ENCODE results near the gene GREB1. TPM values are rescaled to one million over a fixed set of nuclear protein-coding genes. Genes with fewer than 3 reads are reported as not detected.

The GREB1 gene
- total and polyA plus RNA-seq, 4 experiments from 2014 or later, result 0.19 to 1.1 TPM; not detected in 2

DNA sequence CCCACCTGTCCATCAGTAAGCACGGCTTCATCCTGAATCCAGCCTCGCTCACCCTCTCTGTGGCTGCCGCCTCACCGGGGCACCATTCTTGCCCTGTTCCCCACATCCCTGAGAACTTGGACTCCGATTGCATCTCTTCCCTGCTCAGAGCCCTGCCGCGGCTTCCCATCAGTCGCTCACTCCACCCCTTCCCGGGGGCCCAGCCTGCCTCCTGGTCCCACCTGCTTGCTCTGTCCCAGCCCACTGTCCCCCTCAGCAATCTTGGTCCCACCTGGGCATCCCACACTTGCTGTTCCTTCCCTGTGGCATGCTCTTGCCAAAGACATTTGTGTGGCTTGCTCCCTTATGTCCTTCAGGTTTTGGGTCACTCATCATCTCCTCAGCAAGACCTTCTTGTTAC, 56.3 kb downstream of the GREB1 start:
- Histone ChIP-seq H3K27ac (ENCODE audit: low read depth, low read length) (no peak overlapping the region), H3K4me3 (ENCODE audit: low read length in 2 of 2) (no peak overlapping the region), H3K36me3 (ENCODE audit: insufficient read depth, low read length) (no peaks in the 10 kb centered on the region), H3K4me1 (ENCODE audit: insufficient read depth, low read length) (no peaks in the 10 kb centered on the region), H3K27me3 (ENCODE audit: insufficient read depth, low read length) (no peaks in the 10 kb centered on the region), H3K9me3 (ENCODE audit: control insufficient read depth in 1 of 2, low read length in 2 of 2) (no peaks in the 10 kb centered on the region)
- Mint-ChIP-seq H3K27me3 (peaks cover 2 to 8% of the 10 kb centered on the region in 2 donors), H3K4me3 (no peak overlapping the region), H3K36me3 (no peaks in the 10 kb centered on the region), H3K9me3 (no peaks in the 10 kb centered on the region), H3K27ac (no peak overlapping the region), H3K4me1 (no peaks in the 10 kb centered on the region)
- ChIA-PET CTCF (ENCODE audit: partially characterized antibody) (no interaction called here), POLR2A (ENCODE audit: partially characterized antibody) (no interaction called here)
- DNase-seq, result no peak
- intact Hi-C loops (cut with micrococcal nuclease), result no loop called here

DNA sequence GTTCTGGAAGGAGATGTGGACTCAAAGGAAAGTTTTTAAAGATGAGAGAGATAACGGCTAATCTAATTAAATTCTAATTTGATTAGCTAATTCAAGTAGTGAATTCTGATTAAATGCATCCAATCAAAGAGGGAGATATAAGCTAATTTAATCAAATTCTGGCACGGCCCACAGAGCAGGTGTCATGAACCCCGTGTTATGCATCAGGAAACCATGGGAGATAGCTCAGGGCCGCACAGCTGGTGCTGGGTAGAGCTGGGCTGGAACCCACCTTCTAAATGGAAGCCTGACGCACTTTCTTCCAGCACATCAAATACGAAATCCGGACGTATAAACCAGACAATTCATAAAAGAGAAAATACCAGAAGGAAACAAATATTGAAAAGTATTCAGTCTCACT, 57.2 kb downstream of the GREB1 start:
- DNase-seq, result no peak
- H3K4me3 Mint-ChIP-seq, result no peak overlapping the region
- no peaks in the 10 kb centered on the region for H3K36me3 Mint-ChIP-seq
- no peaks in the 10 kb centered on the region for H3K9me3 Mint-ChIP-seq
- Histone ChIP-seq H3K4me3 (ENCODE audit: low read length in 2 of 2) (no peak overlapping the region), H3K27me3 (ENCODE audit: insufficient read depth, low read length) (no peaks in the 10 kb centered on the region), H3K4me1 (ENCODE audit: insufficient read depth, low read length) (no peaks in the 10 kb centered on the region), H3K9me3 (ENCODE audit: control insufficient read depth in 1 of 2, low read length in 2 of 2) (no peaks in the 10 kb centered on the region), H3K36me3 (ENCODE audit: insufficient read depth, low read length) (no peaks in the 10 kb centered on the region), H3K27ac (ENCODE audit: low read depth, low read length) (no peak overlapping the region)
- CTCF ChIA-PET (ENCODE audit: partially characterized antibody), result interaction anchor here (0.6 to 2.0 kb wide), 2 partner anchors 9 to 458 kb away, joined by 3 to 16 read pairs; a partner anchor contains a TSS
- POLR2A ChIA-PET (ENCODE audit: partially characterized antibody), result no interaction called here
- intact Hi-C loops (cut with micrococcal nuclease), result no loop called here
- H3K27me3 Mint-ChIP-seq, result peaks cover 2 to 3% of the 10 kb centered on the region in 2 donors
- H3K4me1 Mint-ChIP-seq, result no peaks in the 10 kb centered on the region
- H3K27ac Mint-ChIP-seq, result no peak overlapping the region

GRCh38 chr2:11592671-11593574, 59.1 kb downstream of the GREB1 start:
- H3K4me3 ChIP-seq (ENCODE audit: low read length in 2 of 2), result no peak overlapping the region
- Mint-ChIP-seq H3K27ac (no peak overlapping the region), H3K36me3 (no peaks in the 10 kb centered on the region), H3K4me1 (no peaks in the 10 kb centered on the region), H3K4me3 (no peak overlapping the region), H3K9me3 (no peaks in the 10 kb centered on the region), H3K27me3 (no peaks in the 10 kb centered on the region)
- no peaks in the 10 kb centered on the region for H3K9me3 ChIP-seq (ENCODE audit: control insufficient read depth in 1 of 2, low read length in 2 of 2)
- ChIA-PET CTCF (ENCODE audit: partially characterized antibody) (interaction anchor here (1.2 kb wide), 1 partner anchor 12 kb away, joined by 3 read pairs; no protein-coding TSS in a partner anchor), POLR2A (ENCODE audit: partially characterized antibody) (no interaction called here)
- no peaks in the 10 kb centered on the region for H3K36me3 ChIP-seq (ENCODE audit: insufficient read depth, low read length)
- intact Hi-C loops (cut with micrococcal nuclease), result no loop called here
- no peaks in the 10 kb centered on the region for H3K27me3 ChIP-seq (ENCODE audit: insufficient read depth, low read length)
- H3K27ac ChIP-seq (ENCODE audit: low read depth, low read length), result no peak overlapping the region
- no peaks in the 10 kb centered on the region for H3K4me1 ChIP-seq (ENCODE audit: insufficient read depth, low read length)
- no peak for DNase-seq

GRCh38 chr2:11596801-11597200, 63.0 kb downstream of the GREB1 start:
- peaks cover 1 to 4% of the 10 kb centered on the region in 2 donors for H3K27me3 Mint-ChIP-seq
- Histone ChIP-seq H3K27me3 (ENCODE audit: insufficient read depth, low read length) (no peaks in the 10 kb centered on the region), H3K4me1 (ENCODE audit: insufficient read depth, low read length) (no peaks in the 10 kb centered on the region), H3K9me3 (ENCODE audit: control insufficient read depth in 1 of 2, low read length in 2 of 2) (no peaks in the 10 kb centered on the region), H3K36me3 (ENCODE audit: insufficient read depth, low read length) (no peaks in the 10 kb centered on the region), H3K27ac (ENCODE audit: low read depth, low read length) (no peak overlapping the region), H3K4me3 (ENCODE audit: low read length in 2 of 2) (no peak overlapping the region)
- DNase-seq, result no peak
- CTCF ChIA-PET (ENCODE audit: partially characterized antibody), result no interaction called here
- no peaks in the 10 kb centered on the region for H3K4me1 Mint-ChIP-seq
- intact Hi-C loops (cut with micrococcal nuclease), result no loop called here
- no peaks in the 10 kb centered on the region for H3K36me3 Mint-ChIP-seq
- POLR2A ChIA-PET (ENCODE audit: partially characterized antibody), result no interaction called here
- H3K4me3 Mint-ChIP-seq, result no peak overlapping the region
- no peaks in the 10 kb centered on the region for H3K9me3 Mint-ChIP-seq
- H3K27ac Mint-ChIP-seq, result no peak overlapping the region

DNA sequence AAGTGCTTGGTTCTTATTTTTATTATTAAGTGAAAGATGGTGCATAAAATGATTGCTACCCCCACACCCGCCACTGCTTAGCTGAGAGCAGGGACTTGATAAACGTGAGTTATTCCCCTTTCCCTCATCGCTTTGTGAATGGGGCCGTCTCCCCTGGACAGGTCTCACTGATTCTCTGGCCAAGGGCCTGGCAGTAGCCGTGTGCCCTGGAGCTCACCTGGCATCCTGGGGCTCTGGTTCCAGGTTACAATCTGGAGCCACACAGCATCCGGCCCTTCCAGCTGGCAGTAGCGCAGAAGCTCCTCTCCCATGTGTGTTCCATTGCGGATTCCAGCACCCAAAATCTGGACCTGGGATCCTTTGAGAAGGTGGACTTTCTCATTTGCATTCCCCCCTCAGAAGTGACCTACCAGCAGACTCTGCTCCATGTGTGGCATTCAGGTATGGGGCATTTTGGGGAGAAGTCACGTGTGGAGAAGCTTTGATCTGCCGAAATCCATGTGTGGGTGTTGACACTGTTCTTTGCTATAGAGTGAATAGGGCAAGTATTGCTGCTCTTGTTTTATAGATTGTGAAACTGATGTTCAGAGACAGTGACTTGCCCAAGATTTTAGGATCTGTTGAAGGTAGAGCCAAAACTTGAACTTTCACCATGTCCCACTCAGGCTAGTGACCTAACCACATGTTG, 63.8 kb downstream of the GREB1 start:
- ChIA-PET CTCF (ENCODE audit: partially characterized antibody) (interaction anchor here (1.3 to 1.5 kb wide), 2 partner anchors 15 to 17 kb away, joined by 3 to 5 read pairs; no protein-coding TSS in a partner anchor), POLR2A (ENCODE audit: partially characterized antibody) (no interaction called here)
- no peaks in the 10 kb centered on the region for H3K36me3 ChIP-seq (ENCODE audit: insufficient read depth, low read length)
- DNase-seq, result no peak
- no peak overlapping the region for H3K4me3 ChIP-seq (ENCODE audit: low read length in 2 of 2)
- Mint-ChIP-seq H3K9me3 (no peaks in the 10 kb centered on the region), H3K4me1 (no peaks in the 10 kb centered on the region), H3K27me3 (peaks cover 1 to 4% of the 10 kb centered on the region in 2 donors), H3K36me3 (no peaks in the 10 kb centered on the region), H3K4me3 (no peak overlapping the region), H3K27ac (no peak overlapping the region)
- no peaks in the 10 kb centered on the region for H3K4me1 ChIP-seq (ENCODE audit: insufficient read depth, low read length)
- no peaks in the 10 kb centered on the region for H3K9me3 ChIP-seq (ENCODE audit: control insufficient read depth in 1 of 2, low read length in 2 of 2)
- no peak overlapping the region for H3K27ac ChIP-seq (ENCODE audit: low read depth, low read length)
- intact Hi-C loops (cut with micrococcal nuclease), result no loop called here
- no peaks in the 10 kb centered on the region for H3K27me3 ChIP-seq (ENCODE audit: insufficient read depth, low read length)

DNA sequence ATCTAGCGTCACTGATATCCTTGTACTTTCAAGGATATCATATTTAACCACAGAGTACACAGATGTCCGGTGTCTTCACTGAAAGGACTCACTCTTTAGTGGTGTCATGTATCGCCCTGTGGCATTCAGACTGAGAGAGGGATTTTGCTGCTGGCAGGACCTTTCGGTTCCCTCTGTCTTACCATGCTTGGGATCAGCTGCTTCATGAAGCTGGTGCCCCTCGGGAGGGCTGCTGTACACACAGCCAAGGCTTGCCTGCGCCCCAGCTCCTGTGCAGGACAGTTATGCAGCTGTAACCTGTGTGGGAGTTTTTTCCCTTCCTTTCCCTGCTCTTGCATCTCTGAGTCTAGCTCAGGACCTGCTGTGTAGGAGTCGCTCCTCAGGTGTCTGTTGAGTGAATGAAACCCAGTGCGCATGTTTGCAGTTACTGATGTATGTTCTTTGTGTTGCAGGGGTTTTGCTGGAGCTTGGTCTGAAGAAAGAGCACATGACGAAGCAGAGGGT, 64.4 kb downstream of the GREB1 start:
- ChIA-PET CTCF (ENCODE audit: partially characterized antibody) (interaction anchor here (1.3 to 1.5 kb wide), 2 partner anchors 16 to 18 kb away, joined by 3 to 5 read pairs; no protein-coding TSS in a partner anchor), POLR2A (ENCODE audit: partially characterized antibody) (no interaction called here)
- H3K36me3 Mint-ChIP-seq, result no peaks in the 10 kb centered on the region
- no peaks in the 10 kb centered on the region for H3K4me1 Mint-ChIP-seq
- intact Hi-C loops (cut with micrococcal nuclease), result no loop called here
- Histone ChIP-seq H3K9me3 (ENCODE audit: control insufficient read depth in 1 of 2, low read length in 2 of 2) (no peaks in the 10 kb centered on the region), H3K27ac (ENCODE audit: low read depth, low read length) (no peak overlapping the region), H3K36me3 (ENCODE audit: insufficient read depth, low read length) (no peaks in the 10 kb centered on the region), H3K4me1 (ENCODE audit: insufficient read depth, low read length) (no peaks in the 10 kb centered on the region), H3K27me3 (ENCODE audit: insufficient read depth, low read length) (no peaks in the 10 kb centered on the region), H3K4me3 (ENCODE audit: low read length in 2 of 2) (no peak overlapping the region)
- DNase-seq, result no peak
- H3K27ac Mint-ChIP-seq, result no peak overlapping the region
- H3K27me3 Mint-ChIP-seq, result peaks cover 1 to 7% of the 10 kb centered on the region in 2 donors
- H3K4me3 Mint-ChIP-seq, result no peak overlapping the region
- H3K9me3 Mint-ChIP-seq, result no peaks in the 10 kb centered on the region

GRCh38 chr2:11602563-11603204, 68.8 kb downstream of the GREB1 start:
- Histone ChIP-seq H3K27ac (ENCODE audit: low read depth, low read length) (no peak overlapping the region), H3K4me1 (ENCODE audit: insufficient read depth, low read length) (no peaks in the 10 kb centered on the region), H3K9me3 (ENCODE audit: control insufficient read depth in 1 of 2, low read length in 2 of 2) (no peaks in the 10 kb centered on the region), H3K4me3 (ENCODE audit: low read length in 2 of 2) (no peak overlapping the region), H3K36me3 (ENCODE audit: insufficient read depth, low read length) (no peaks in the 10 kb centered on the region), H3K27me3 (ENCODE audit: insufficient read depth, low read length) (no peaks in the 10 kb centered on the region)
- Mint-ChIP-seq H3K4me1 (no peaks in the 10 kb centered on the region), H3K9me3 (no peaks in the 10 kb centered on the region), H3K4me3 (no peak overlapping the region), H3K36me3 (no peaks in the 10 kb centered on the region), H3K27me3 (peaks cover 1 to 7% of the 10 kb centered on the region in 2 donors), H3K27ac (no peak overlapping the region)
- intact Hi-C loops (cut with micrococcal nuclease), result no loop called here
- DNase-seq, result no peak
- POLR2A ChIA-PET (ENCODE audit: partially characterized antibody), result no interaction called here
- CTCF ChIA-PET (ENCODE audit: partially characterized antibody), result interaction anchor here (0.5 to 1.2 kb wide), 5 partner anchors 20 to 814 kb away, joined by 3 read pairs; no protein-coding TSS in a partner anchor

Data from CD4-positive, alpha-beta memory T cell (primary cell).